ENCODE data around the gene OR13C9.

GRCh38 chr9:104580562-104580961, 37.4 kb downstream of the OR13C9 start:
- no peak for TF ChIP-seq EZH2phosphoT487 (IDR thresholded peaks at IDR 0.05; ENCODE audit: insufficient read depth, low read depth)
- no peak for TF ChIP-seq EZH2 (IDR thresholded peaks at IDR 0.05; ENCODE audit: insufficient read depth, poor library complexity, severe bottlenecking)
